Erythroblast (primary cell): Measurements from ENCODE around the gene ZNF503.

Source experiments
- GATA1 ChIP-seq: IDR thresholded peaks from 2 replicates; pipeline ENCODE4 v1.6.1; 2011; ENCODE audit warnings: low read depth, mild to moderate bottlenecking, control low read depth, low read length, moderate library complexity
- POLR2A ChIP-seq: IDR thresholded peaks from 2 replicates; pipeline ENCODE4 v1.6.1; 2011; ENCODE audit warnings: mild to moderate bottlenecking, low read length

DNA sequence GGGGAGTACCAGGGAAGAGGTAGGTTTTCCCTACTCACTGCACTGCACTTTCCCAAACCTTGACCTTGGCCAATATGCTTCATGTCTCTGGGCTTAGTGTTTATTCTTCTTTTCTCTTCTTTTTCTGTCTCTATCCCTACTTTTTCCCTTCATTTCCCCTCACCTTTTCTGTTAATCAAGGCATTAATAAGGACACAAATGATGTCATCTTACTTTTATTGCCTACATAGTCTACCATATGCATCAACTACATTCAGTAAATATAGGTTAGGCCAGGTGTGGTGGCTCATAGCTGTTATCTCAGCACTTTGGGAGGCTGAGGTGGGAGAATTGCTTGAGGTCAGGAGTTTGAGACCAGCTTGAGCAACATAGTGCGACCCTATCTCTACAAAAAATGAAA, 13.0 kb upstream of the ZNF503 start:
- TF ChIP-seq POLR2A (no peak), GATA1 (no peak)
